B cell (primary cell): ENCODE data around the gene IFITM1. TPM values are rescaled to one million over a fixed set of nuclear protein-coding genes. Genes with fewer than 3 reads are reported as not detected.
A peak's percentile ranks its signal among the peaks of the same experiment; 100 is the strongest.

ENCODE experiments used
- ATAC-seq: fragments of 200-7000 bp; cut with Tn5 transposase; one replicate; pipeline ENCODE4 v1.10.0; 2021; ENCODE audit warnings: low read depth, mild to moderate bottlenecking, moderate number of reproducible peaks, moderate library complexity
- CTCF ChIA-PET: fragments of 350-600 bp; sonication (Branson Sonifier 250); formaldehyde crosslinking; loops from one replicate; lab custom pipeline; 2021; ENCODE audit warnings: antibody characterized with exemption, inconsistent platforms; lab: Charles Lee
- POLR2A ChIA-PET: fragments of 350-600 bp; sonication (Branson Sonifier 250); formaldehyde crosslinking; loops from one replicate; lab custom pipeline; 2021; ENCODE audit warnings: antibody characterized with exemption; lab: Charles Lee
- DNase-seq: peaks from one replicate; pipeline ENCODE4 v3.0.0; 2013
- H2AFZ ChIP-seq: 2 replicates; pipeline ENCODE4 v1.6.1; 2012; ENCODE audit warnings: mild to moderate bottlenecking, low read depth, low read length; ENCODE audit not compliant: insufficient read depth, poor library complexity, severe bottlenecking
- H3K27ac ChIP-seq, 2 donors: 1 replicate in 1 of 2; 2 replicates in 1 of 2; pipeline ENCODE4 v1.5.1; 2012 to 2013; ENCODE audit warnings: low read length in 2 of 2, mild to moderate bottlenecking in 2 of 2, moderate library complexity in 1 of 2
- H3K27me3 ChIP-seq, 4 experiments: fragments of 200-600 bp in 1 of 4; sonication (generic) in 1 of 4; replicated peaks in 1 of 4; 1 replicate in 2 of 4; 2 replicates in 2 of 4; pipeline versions ENCODE4 v1.6.1 to v1.7.0; 2013 to 2016; ENCODE audit warnings: low read length in 3 of 4, mild to moderate bottlenecking in 2 of 4, mixed read lengths in 1 of 4, moderate library complexity in 1 of 4; ENCODE audit not compliant: insufficient read depth in 4 of 4, control insufficient read depth in 3 of 4; ENCODE audit errors: control extremely low read depth in 1 of 4
- H3K36me3 ChIP-seq, 2 experiments: replicated peaks in 1 of 2; 1 replicate in 1 of 2; 2 replicates in 1 of 2; pipeline versions ENCODE4 v1.6.1 to v1.7.1; 2013; ENCODE audit warnings: low read length in 1 of 2; ENCODE audit not compliant: insufficient read depth in 2 of 2, control insufficient read depth in 1 of 2; ENCODE audit errors: control extremely low read depth in 1 of 2, extremely low read depth in 1 of 2
- H3K4me1 ChIP-seq, 2 donors: fragments of 200-600 bp in 1 of 2; sonication (generic) in 1 of 2; 1 replicate in 1 of 2; 2 replicates in 1 of 2; pipeline versions ENCODE4 v1.5.1 to v1.6.1; 2013 to 2017; ENCODE audit warnings: low read length in 2 of 2; ENCODE audit not compliant: control insufficient read depth in 2 of 2, insufficient read depth in 2 of 2
- H3K4me2 ChIP-seq: replicated peaks from 2 replicates; pipeline ENCODE3; 2012; ENCODE audit warnings: mild to moderate bottlenecking, low read depth, low read length; ENCODE audit not compliant: poor library complexity, severe bottlenecking
- H3K4me3 ChIP-seq, 5 experiments: fragments of 200-600 bp in 1 of 5; sonication (generic) in 1 of 5; 1 replicate in 3 of 5; 2 replicates in 2 of 5; pipeline versions ENCODE4 v1.5.1 to v1.7.0; 2011 to 2016; ENCODE audit warnings: low read length in 4 of 5, mild to moderate bottlenecking in 4 of 5, low read depth in 2 of 5, control low read depth in 1 of 5, moderate library complexity in 1 of 5; ENCODE audit not compliant: insufficient read depth in 1 of 5; ENCODE audit errors: control extremely low read depth in 1 of 5, extremely low read depth in 1 of 5
- H3K79me2 ChIP-seq: fragments of 200-600 bp; sonication (generic); one replicate; pipeline ENCODE4 v1.6.0; 2016; ENCODE audit warnings: low read length; ENCODE audit not compliant: control insufficient read depth, insufficient read depth
- H3K9ac ChIP-seq: fragments of 200-600 bp; sonication (generic); 2 replicates; pipeline ENCODE4 v1.6.1; 2017; ENCODE audit warnings: mild to moderate bottlenecking, low read length, moderate library complexity
- H3K9me3 ChIP-seq, 3 donors: one replicate each; pipeline versions ENCODE4 v1.6.1 to v1.7.1; 2013; ENCODE audit warnings: low read length in 2 of 3; ENCODE audit not compliant: control insufficient read depth in 2 of 3, insufficient read depth in 1 of 3; ENCODE audit errors: control extremely low read depth in 1 of 3
- H4K20me1 ChIP-seq: 2 replicates; pipeline ENCODE4 v1.6.0; 2012; ENCODE audit warnings: mild to moderate bottlenecking, low read length; ENCODE audit not compliant: insufficient read depth, control insufficient read depth, poor library complexity, severe bottlenecking
- H3K27ac Mint-ChIP-seq: one replicate; pipeline ENCODE4 v1.8.0; 2021; ENCODE audit warnings: mixed read lengths
- H3K27me3 Mint-ChIP-seq: one replicate; pipeline ENCODE4 v1.8.0; 2021; ENCODE audit warnings: mixed read lengths
- H3K4me1 Mint-ChIP-seq: one replicate; pipeline ENCODE4 v1.8.0; 2021; ENCODE audit warnings: mixed read lengths
- H3K4me3 Mint-ChIP-seq: one replicate; pipeline ENCODE4 v1.8.0; 2021; ENCODE audit warnings: mixed read lengths
- H3K9me3 Mint-ChIP-seq: one replicate; pipeline ENCODE4 v1.8.0; 2022; ENCODE audit warnings: mixed read lengths; ENCODE audit not compliant: insufficient read depth
- CTCF ChIP-seq: fragments of 200-600 bp; IDR thresholded peaks from one replicate; pipeline ENCODE4 v1.8.0; 2022; ENCODE audit warnings: antibody characterized with exemption, mild to moderate bottlenecking
- EZH2 ChIP-seq: IDR thresholded peaks from 2 replicates; pipeline ENCODE4 v1.6.1; 2012; ENCODE audit warnings: borderline replicate concordance, low read depth, mild to moderate bottlenecking, moderate library complexity, low read length; ENCODE audit not compliant: insufficient read depth, poor library complexity, severe bottlenecking
- WGBS: methylation state at CpG from one replicate; pipeline ENCODE4 v1.1.5; 2013; ENCODE audit warnings: missing lambda C conversion rate; ENCODE audit not compliant: insufficient coverage; 5-methylcytosine and 5-hydroxymethylcytosine counted together
- intact Hi-C: fragments of 100-400 bp; cut with micrococcal nuclease; formaldehyde crosslinking; loops from one replicate; pipeline ENCODE4 v1.10.0; 2022
- polyA plus RNA-seq: library from polyadenylated mRNA; depleted of rRNA; stranded (reverse); fragments of >200 nt; gene quantifications from 2 replicates; pipeline ENCODE4 v1.2.3, GENCODE V29; 2012
- total RNA-seq, 2 donors: library from RNA; stranded (reverse); fragments of 120-200 nt in 1 of 2; gene quantifications; 1 replicate in 1 of 2; 2 replicates in 1 of 2; pipeline versions ENCODE4 v1.2.3 to v1.2.4, GENCODE V29; 2013 to 2022

IFITM1 gene
- total and polyA plus RNA-seq, 2 donors (not counting 1 experiment from before 2014, with no cell fraction given), result 19.5 to 83.7 TPM

- peak overlapping the region; percentile 95 for H3K27ac Mint-ChIP-seq
- no peaks in the 10 kb centered on the region for H3K9me3 Mint-ChIP-seq
- DNase-seq (no peak), ATAC-seq (no peak)
- peaks cover 29 to 47% of the 10 kb centered on the region in 2 donors for H3K4me1 ChIP-seq
- intact Hi-C loops, result no loop called here
- peaks cover 49% of the 10 kb centered on the region for H3K4me1 Mint-ChIP-seq
- TF ChIP-seq EZH2 (no peak), CTCF (no peak)
- no peaks in the 10 kb centered on the region for H4K20me1 ChIP-seq
- no peaks in the 10 kb centered on the region for H3K27me3 ChIP-seq
- H2AFZ ChIP-seq, result peak overlapping the region; percentile 82
- H3K9ac ChIP-seq, result peak overlapping the region; percentile 57
- peak overlapping the region; percentile 81 for H3K4me2 ChIP-seq
- H3K4me3 Mint-ChIP-seq, result peak overlapping the region; percentile 66
- peak overlapping the region in 3 of 5 experiments; percentile 21 to 34 (median 26) for H3K4me3 ChIP-seq
- peaks cover 0 to 7% (median 0%) of the 10 kb centered on the region in 3 donors for H3K9me3 ChIP-seq
- ChIA-PET POLR2A (interaction anchor here (1.0 to 1.5 kb wide), 3 partner anchors 23 to 57 kb away, joined by 3 to 8 read pairs (median 3); no protein-coding TSS in a partner anchor), CTCF (interaction anchor here (1.0 to 2.3 kb wide), 5 partner anchors 14 to 75 kb away, joined by 3 to 10 read pairs (median 6); no protein-coding TSS in a partner anchor)
- H3K79me2 ChIP-seq, result no peaks in the 10 kb centered on the region
- 89% methylated on average over 29 of the region's 30 CpGs for WGBS
- no peaks in the 10 kb centered on the region for H3K36me3 ChIP-seq
- H3K27ac ChIP-seq, result peak overlapping the region; percentile 95 to 96
- H3K27me3 Mint-ChIP-seq, result no peaks in the 10 kb centered on the region
Observed at GRCh38 chr11:325796-326591, 12.2 kb downstream of the IFITM1 start.

GRCh38 chr11:326592-326841, 12.7 kb downstream of the IFITM1 start:
- no peak for DNase-seq
- no peaks in the 10 kb centered on the region for H4K20me1 ChIP-seq
- peak overlapping the region in 4 of 5 experiments; percentile 21 to 34 (median 26) for H3K4me3 ChIP-seq
- H3K27ac Mint-ChIP-seq, result peak overlapping the region; percentile 95
- WGBS, result 46% methylated on average over 6 of the region's 6 CpGs
- H2AFZ ChIP-seq, result peak overlapping the region; percentile 82
- H3K79me2 ChIP-seq, result no peaks in the 10 kb centered on the region
- H3K4me1 ChIP-seq, result peaks cover 34 to 50% of the 10 kb centered on the region in 2 donors
- no peaks in the 10 kb centered on the region for H3K9me3 Mint-ChIP-seq
- ATAC-seq, result no peak
- H3K36me3 ChIP-seq, result no peaks in the 10 kb centered on the region
- H3K9ac ChIP-seq, result peak overlapping the region; percentile 57
- H3K27me3 Mint-ChIP-seq, result no peaks in the 10 kb centered on the region
- peaks cover 0 to 7% (median 0%) of the 10 kb centered on the region in 3 donors for H3K9me3 ChIP-seq
- H3K27ac ChIP-seq, result peak overlapping the region; percentile 95 to 96
- H3K4me3 Mint-ChIP-seq, result peak overlapping the region; percentile 66
- TF ChIP-seq EZH2, result no peak
- TF ChIP-seq CTCF, result no peak
- H3K4me1 Mint-ChIP-seq, result peaks cover 52% of the 10 kb centered on the region
- H3K27me3 ChIP-seq, result no peaks in the 10 kb centered on the region
- peak overlapping the region; percentile 81 for H3K4me2 ChIP-seq
- POLR2A ChIA-PET, result interaction anchor here (1.0 to 1.5 kb wide), 3 partner anchors 22 to 58 kb away, joined by 3 to 8 read pairs (median 3); no protein-coding TSS in a partner anchor
- intact Hi-C loops, result no loop called here
- CTCF ChIA-PET, result interaction anchor here (1.6 to 4.4 kb wide), 2 partner anchors 29 to 75 kb away, joined by 10 to 23 read pairs; no protein-coding TSS in a partner anchor
